NCI-H446 (cell line): ENCODE measurements around the gene SUSD4.

ENCODE experiments used
- DNase-seq, 2 experiments: peaks; one replicate each; lab custom pipeline; 2025; lab: John Stamatoyannopoulos, UW

SUSD4 gene

DNA sequence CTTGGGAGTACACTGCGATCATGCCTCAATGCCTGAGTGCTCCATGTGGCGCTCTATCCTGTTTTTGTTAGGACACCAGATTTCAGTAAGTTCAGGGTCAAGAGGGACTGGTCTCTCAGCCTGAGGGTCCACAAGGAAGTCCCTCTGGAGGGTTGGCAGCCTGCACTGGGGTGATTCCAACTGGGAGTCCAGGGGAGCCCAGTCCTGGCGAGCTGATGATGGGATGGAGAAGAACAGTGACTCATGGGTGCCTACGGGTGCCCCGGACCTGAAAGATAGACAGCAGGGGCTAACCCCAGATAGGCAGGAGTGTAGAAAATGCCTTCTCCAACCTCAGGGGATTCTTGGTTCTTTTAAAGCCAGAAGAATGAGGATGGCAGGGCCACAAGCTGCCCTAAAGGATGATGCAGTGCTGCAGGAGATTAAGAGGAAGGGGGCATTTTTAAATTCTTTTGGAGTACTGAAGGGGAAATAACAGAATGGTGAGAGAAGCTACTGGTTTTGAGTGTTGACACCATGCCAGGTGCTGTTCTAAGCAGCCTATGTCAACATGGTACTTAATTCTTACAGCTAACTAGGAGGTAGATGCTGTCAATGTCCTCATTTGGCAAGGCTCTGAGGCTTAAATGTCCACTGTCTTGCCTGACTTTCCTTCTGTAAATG lies 152.5 kb downstream of the SUSD4 start:
- peak in 1 of 2 experiments; percentile 33 for DNase-seq

DNA sequence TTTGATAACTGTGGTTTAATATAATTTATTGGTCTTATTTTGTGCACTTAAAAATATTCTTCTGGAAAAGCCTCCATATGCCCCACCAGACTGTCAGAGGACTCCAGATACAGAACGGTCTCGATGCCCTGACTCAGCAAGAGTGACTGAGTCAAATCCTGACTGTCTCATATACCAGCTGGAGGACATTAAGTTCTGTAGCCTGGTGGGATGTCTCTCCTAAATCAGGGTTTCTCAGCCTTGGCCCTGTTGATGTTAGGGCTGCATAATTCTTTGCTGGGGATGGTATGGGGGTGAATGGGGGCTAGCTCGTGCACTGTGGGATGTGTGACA lies 153.2 kb downstream of the SUSD4 start:
- no peak for DNase-seq

DNA sequence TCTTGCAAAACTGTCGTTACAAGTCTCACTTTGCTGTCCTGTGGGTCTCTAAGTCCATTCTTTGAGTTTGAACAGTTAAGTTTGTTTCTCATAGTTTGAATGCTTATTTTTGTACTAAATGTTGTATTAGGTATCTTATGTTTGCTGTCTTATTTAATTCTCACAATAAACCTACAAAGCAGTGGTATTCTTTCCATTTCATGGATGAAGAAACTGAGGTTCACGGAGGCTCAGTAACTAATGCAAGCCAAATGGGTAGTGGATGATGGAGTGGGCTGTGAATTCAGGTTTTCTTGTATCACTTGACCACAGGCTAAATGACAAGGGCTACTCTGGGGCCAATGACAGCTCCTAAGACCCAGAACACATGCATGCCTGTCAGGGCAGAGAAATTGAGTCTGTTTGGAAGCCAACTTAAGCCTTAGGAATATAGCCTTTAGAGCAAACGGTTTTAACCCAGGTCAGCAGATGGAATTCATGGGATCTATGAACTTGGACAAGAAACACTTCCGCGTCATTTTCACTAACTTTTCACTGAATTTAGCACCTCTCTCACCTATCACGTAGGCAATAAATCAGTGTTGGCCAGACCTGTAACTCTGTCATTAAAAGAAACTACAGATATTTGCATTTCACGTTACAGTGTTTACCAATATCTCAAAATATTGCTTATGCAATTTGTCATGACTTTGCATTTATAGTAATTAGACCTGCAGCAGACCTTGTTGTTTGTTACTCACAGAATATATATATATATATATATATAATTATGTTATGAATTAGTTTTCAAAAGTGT lies 153.8 kb downstream of the SUSD4 start:
- DNase-seq: no peak

DNA sequence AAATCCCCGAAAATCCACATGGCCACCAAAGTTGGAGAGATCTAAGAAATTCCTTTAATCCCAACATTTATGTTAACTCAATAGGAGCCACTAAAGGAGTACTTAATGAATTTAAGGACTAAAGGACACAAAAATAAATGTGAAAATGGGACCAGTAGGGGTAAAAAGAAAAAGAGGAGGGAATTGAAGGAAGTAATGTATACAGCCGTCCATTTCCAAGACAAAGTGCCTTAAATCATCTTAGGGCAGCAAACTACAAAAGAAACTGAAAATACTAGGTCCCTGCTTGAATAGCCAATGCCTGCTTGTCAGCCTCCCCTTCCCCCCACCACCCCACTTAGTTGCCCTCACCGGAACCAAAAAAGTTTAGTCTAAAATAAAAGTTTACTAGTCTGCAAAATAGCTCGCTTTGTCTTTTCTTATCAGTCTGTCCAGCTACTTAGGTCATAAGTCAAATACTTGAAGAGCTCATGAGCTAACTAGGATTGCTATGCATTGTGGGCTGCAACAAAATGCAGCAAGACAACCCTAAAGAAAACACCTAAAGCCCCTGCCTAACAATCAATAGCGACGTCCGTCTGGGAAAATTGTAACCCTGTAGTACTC lies 154.6 kb downstream of the SUSD4 start:
- no peak for DNase-seq

DNA sequence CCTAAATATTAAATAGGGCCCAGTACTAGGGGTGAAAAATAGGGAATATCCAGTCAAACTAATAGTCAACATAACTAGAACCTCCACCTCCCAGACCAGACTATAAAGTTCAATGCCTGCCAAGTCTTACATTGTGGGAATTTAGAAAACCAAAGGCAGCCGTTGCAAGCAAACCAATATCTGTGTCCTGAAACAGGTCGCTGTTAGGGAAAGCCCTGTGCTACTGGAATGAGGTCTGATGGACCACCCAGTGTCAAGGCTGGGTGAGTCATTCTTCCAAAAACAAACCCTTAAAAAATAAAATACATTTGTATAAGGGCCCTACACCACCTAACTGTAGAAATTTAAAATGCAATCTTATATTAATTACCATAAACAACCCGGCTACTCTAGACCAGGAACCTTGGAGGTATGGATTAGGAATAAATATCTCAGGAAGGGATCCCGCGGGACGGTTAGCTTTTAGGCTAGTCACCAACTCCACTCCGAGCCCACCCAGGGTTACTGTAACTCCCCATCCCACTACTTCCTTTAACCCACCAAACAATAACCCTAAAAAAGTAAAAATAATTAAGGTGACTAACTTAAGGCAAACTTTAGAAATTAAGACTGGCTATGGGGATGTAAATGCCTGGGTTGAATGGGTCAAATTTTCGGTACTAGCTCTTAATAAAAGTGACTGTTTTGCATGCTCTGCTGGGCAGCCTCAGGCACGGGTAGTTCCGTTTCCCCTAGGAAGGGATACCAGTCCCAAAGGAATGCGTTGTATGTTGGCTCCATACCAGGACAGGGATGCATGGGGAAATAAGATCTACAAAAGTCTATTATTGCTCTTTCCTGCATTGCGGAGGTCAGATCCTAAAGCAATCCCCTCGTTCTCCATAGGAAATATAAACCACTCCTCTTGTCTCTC lies 155.6 kb downstream of the SUSD4 start:
- no peak for DNase-seq

DNA sequence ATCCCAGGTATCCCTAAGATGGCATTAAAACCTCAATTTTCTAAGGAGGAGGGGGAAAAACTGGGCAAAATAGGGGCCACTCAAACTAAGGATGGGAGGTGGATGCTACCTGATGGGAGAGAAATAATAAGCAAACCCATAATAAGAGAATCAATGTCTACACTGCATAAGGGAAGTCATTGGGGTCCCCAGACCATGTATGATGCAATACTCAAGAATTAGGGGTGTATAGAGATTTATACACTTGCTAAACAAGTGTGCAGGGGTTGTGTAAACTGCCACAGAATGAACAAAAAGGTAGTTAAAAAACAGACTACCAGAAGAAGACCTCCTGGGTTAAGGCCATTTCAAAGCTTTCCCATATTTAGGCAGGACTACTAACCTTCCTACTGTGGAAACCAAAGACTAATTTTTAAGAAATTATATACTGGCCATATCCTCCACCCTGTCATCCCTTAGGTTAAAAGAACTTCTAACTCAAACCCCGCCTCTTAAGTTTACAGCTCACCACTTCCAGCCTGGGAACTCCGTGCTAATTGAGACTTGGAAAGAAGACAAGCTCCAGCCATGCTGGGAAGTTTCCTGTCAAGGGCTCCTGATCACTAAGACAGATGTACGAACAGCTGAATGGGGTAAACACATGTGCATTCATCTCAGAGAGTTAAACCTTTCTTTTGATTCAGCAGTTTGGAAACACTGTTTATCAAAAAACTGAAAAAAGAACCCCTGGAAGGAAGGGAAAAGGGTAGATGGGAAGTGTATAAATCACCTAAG lies 156.5 kb downstream of the SUSD4 start:
- DNase-seq: peak in 1 of 2 experiments; percentile 40

DNA sequence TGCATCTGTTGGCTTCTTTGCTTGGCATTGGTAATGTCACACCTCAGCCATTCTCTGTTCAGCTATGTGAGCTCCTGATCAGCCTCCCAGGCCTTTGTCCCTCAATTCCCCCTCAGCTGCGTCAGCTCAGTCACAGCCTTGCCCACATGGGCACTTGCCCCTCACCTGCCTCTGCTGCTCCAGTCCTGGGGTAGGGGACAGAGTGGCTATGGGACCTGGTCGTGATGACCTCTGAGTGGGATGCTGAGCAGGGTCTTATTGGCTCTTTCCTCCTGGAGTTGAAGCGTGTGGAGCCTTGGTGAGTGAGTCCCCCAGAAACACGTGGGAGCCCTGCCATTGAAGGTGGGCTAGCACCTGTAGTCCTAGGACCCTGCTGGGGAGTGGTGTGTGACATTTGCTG lies 159.6 kb downstream of the SUSD4 start:
- DNase-seq: no peak

DNA sequence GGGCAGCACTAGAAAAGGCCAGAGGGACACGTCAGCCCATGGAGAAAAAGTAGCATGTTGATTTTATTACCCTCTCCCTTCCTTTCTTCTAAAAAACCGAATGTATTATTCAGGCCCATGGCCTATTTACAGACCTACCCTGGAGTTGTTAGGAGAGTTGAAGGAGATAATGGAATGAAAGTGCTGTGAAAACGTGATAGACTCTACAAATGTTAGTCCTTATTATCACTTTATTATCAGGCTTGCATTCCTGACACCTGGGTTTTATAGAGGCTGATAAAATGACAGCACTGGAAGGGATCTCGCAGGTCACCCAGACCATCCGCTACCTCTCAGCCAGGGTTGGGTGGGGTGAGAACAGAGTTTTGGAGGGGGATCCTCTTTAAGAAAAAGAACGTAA lies 160.3 kb downstream of the SUSD4 start:
- DNase-seq: no peak

DNA sequence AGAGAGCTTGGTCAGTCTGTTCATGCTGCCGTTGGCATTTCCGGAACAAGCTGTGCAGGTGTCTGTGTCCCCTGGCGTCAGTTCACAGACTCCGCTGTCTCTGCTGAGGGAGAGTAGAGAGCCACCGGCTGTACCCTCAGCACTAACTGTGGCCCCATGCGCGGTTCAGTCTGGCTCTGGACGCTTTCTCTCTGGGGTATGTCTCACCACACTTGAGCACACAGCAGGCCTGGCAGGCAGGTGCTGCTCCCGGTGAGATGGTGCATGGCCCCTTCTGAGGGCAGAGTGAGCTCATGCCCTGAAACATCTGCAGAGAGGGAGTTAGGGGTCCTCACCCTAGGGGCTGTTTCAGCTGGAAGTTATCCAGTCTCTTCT lies 161.0 kb downstream of the SUSD4 start:
- DNase-seq: no peak

DNA sequence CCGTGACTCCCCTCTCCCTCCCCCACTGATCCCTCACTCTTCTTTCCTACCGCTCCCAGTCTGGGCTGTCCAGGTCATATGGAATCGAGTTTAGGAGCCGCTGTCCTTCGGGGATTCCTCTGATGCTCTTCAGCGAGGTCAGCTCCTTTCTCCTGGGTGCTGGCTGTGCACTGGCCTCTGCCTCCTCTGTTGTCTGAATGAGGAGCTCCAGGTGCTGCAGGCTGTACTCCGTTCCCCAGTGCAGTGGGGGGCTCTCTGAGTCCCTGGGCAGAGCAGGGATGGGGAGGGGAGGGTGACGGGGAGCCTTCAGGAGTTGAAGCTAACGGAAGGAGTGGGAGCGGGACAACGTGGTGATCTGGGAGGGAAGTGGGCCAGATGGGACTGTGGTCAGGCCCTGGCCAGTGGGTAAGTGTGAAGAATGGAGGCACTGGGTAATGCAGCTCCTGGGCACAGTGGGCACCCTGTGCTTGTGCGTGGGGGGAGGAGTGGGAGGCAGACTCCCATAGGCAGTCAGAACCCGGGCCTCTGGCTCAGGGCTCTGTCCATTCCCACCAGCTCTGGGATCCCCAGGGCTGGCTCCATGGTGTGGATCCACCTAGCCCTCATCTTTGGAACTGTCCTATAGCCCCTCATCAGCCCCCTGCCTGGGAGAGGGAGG lies 161.5 kb downstream of the SUSD4 start:
- no peak for DNase-seq

DNA sequence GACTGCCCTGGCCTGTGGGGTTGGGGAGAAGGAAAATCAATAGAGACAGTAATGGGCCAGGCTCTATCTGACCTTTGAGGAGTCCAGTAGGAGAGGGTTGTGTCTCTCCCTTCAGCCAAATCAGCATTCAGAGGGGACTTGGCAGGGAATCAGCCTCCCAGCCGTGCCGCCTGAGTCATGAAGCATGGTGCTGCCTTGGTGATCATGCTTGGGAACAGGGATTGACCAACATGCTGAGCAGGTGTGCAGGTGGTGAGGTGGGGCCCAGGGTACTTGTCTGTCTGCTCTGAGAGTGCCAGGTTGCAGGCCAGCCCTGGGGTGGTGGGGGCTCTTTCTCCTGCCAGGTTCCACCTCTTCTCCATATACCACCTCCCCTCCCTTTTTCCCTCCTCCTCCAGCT lies 162.0 kb downstream of the SUSD4 start:
- no peak for DNase-seq

DNA sequence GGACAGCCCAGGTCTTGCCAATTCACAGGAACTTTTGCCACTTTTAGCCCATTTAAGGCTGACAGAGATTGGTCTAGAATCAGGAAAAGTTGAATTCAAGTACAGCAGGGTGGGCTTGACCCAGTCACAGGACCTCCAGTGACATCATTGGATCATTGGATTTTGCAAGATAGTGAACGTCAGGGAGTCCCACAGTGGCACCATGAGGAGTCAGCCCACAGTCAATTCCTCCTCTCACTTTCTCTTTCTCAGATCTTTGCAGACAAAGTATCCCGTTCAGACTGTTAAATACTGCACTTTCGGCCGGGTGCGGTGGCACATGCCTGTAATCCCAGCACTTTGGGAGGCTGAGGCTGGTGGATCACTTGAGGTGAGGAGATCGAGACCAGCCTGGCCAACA lies 163.1 kb downstream of the SUSD4 start:
- no peak for DNase-seq

DNA sequence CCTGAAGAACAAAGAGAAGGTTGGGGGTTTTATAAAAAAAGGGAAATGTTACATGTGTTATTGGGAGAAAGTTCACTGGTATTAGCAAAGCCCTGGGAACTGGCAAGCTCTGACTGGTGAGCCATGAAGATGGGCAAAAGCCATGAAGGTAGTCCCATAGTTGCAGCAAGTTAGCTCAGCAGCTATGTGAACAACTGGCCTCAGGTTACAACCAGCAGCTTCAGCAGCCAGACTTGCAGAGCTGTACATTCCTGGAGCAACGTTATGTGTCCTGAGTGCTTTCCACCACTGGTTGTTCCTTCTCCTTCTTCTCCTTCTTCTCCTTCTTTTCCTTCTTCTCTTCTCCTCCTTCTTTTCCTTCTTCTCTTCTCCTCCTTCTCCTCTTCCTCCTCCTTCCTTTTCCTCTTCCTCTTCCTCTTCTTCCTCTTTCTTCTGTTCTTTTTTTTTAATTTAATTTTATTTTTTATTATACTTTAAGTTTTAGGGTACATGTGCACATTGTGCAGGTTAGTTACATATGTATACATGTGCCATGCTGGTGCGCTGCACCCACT lies 164.8 kb downstream of the SUSD4 start:
- no peak for DNase-seq

DNA sequence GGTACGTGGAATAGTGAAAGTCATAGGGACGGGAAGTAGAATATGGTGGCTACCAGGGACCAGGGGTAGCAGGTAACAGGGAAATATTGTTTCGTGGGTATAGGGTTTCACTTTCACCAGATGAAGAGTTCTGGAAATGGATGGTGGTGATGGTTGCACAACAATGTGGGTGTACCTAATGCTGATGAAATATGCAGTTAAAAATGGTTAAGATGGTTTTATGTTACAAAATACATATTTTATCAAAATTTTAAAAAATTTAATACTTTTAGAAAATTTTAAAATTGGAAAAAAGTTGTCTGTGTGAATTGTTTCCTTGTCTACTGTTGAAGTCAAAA lies 165.4 kb downstream of the SUSD4 start:
- DNase-seq: no peak

DNA sequence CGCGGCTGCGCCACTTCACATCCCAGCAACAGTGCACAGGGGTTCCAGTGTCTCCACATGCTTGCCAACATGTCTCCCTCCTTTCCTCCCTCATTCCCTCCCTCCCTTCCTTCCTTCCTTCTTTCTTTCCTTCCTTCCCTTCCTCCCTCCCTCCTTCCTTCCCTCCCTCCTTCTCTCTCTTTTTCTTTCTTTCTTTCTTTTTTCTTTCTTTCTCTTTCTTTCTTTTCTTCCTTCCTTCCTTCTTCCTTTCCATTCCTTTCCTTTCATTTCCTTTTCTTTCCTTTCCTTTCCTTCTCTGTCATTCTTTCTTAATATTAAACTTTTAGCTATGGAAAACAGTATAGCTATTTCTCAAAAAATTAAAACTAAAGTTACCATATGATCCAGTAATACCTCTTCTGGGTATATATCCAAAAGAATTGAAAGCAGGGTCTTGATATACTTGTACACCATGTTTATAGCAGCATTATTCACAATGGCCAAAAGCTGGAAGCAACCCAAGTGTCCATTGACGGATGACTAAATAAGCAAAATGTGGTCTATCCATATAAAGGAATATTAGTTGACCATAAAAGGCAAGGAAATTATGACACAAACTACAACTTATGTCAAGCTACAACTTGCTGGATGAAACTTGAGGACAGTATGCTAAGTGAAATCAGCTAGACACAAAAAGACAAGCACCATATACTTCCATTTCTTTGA lies 165.9 kb downstream of the SUSD4 start:
- no peak for DNase-seq

DNA sequence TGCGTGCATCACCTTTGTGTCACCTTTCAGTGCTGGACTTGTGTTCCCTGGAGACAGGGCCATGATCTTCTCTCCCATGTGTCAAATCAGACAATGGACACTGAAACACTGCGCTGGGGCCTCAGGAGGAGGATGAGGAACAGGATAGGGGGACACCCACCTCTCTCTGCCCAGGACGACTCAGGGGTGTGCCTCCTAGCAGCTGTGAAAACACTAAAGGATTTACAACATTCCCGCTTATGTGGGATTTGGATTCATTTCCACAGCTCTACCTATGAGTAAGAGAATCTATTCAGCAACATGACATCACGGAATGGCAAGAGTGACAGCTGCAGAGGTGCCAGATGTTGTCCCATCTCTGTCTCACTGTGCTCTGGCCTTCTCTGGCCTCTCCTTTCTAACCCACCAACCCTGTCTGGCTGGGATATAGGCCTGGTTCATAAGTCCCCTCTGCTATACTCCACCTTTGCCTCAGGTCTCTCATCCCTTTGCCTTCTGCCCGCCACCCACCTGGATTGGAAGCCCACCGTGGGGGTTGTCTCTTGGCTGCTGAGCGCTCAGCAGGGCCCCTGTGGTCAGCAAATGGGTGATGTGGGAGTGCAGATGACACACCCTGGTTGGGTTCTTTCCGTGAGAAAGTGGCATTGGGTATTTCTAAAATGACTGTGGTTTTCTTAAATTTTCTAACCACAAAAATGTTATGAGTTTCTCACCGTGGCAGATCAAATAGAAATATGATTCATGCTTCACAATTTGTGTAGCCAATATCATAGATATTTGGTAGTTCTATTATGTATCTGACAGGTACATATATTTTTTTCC lies 173.9 kb downstream of the SUSD4 start:
- no peak for DNase-seq

DNA sequence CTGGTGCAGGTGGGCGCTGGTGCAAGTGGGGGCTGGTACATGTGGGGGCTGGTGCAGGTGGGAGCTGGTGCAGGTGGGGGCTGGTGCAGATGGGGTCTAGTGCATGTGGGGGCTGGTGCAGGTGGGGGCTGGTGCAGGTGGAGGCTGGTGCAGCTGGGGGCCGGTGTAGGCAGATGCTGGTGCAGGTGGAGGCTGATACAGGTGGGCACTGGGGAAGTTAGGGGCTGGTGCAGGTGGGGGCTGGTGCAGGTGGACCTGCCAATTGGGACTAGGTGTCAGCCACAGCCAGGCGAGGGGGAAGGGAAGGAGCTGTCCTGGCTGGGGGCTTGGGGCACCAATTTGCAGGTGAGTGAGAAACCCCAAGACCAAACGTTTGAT lies 174.5 kb downstream of the SUSD4 start:
- no peak for DNase-seq

DNA sequence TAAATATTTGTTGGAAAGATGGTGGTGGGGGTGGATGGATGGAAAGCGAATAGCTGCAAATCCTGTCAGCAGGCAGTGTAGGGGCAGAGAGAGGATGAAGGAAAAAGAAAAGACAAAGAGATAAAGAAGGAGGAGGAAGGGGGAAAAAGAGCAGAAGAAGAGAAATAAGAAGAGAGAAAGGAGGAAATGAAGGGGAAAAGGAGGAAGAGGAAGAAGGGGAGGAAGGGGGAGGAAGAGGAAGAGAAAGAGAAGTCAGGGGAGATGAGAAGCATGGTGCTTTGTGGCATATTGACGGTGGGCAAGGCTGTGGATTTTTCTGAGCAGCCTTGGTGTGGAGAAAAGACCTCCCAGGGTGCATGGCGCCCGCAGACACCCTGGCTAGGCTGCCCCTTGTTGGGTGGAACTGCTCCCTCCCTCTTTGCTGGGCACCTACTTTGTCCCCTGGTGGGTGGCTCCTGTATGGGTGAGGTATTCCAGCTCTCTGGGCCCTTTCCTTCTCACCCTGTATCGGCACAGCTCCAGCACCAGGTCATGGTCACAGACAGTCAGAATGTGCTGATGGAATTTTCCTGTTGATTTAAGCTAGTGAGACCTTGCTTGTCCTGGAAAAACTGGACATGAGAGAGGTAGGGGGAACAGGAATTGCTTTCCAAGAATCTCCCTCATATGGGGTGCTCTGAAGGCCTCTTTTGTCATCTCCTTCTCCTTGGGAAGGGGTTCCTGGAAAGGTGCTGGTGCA lies 175.2 kb downstream of the SUSD4 start:
- DNase-seq: no peak

DNA sequence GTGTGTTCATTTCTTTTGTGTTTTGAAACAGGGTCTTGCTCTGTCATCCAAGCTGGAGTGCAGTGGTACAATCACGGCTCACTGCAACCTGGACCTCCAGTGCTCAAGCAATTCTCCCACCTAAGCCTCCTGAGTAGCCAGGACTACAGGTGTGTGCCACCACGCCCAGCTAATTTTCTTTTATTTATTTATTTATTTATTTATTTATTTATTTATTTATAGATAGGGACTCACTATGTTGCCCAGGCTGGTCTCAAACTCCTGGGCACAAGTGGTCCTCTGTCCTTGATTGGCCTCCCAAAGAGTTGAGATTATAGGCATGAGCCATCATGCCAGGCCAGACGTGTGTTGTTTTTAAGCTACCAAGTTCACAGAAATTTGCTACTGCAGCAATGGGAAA lies 177.2 kb downstream of the SUSD4 start:
- DNase-seq: no peak
